HG03469 (cell line): ENCODE results near the gene SULT1A1.

Experiments used
- ATAC-seq: cut with Tn5 transposase; IDR thresholded peaks from one replicate; pipeline ENCODE4 v1.9.1; 2021; ENCODE audit warnings: mild to moderate bottlenecking, moderate library complexity, moderate number of reproducible peaks; ENCODE audit not compliant: unreplicated experiment

The SULT1A1 gene

GRCh38 chr16:28562199-28562598 is 47.6 kb downstream of the SULT1A1 start:
- no peak for ATAC-seq

DNA sequence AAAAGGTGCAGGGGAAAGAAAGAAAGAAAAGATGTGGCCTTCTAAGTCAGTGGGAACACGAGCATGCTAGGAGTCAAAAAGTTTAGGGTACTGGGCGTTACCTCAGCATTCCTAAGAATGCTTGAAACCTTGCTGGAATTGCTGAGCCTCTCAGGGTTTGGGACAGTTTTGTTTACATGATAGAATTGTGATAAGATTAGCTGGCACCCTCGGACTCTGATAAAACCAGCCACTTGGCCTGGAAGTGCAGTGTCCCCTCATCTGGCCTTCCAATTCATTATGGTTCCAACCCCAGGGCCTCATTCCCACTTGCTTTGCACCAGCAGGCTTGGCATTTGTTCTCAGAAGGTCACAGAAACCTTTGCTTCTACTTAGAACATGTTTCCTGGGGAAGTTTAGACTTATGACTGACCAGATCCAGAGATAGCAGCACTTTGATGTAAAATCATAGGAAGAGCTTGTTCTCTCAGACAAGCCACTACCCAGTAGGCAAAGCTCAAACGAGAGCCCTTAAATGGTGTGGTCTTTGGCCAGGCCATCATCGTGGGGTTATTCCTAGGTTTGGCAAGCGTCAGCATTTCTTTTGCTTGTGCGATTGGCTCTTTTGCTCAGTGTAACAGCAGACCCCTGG is 48.2 kb downstream of the SULT1A1 start:
- no peak for ATAC-seq

DNA sequence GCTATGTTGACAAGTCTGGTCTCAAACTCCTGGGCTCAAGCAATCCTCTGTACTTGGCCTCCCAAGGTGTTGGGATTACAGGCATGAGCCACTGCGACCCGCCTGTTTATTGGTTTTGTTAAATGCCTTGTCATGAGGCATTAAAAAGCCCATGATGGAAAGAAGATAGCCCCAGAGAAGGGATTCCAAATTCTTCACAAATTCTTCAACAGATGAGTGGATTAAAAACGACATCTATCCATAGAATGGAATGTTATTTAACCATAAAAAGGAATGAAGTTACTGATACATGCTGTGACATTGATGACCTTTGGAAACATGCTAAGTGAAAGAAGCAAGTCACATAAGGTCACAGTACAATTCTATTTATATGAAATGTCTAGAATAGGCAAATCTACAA is 51.4 kb downstream of the SULT1A1 start:
- ATAC-seq = no peak

DNA sequence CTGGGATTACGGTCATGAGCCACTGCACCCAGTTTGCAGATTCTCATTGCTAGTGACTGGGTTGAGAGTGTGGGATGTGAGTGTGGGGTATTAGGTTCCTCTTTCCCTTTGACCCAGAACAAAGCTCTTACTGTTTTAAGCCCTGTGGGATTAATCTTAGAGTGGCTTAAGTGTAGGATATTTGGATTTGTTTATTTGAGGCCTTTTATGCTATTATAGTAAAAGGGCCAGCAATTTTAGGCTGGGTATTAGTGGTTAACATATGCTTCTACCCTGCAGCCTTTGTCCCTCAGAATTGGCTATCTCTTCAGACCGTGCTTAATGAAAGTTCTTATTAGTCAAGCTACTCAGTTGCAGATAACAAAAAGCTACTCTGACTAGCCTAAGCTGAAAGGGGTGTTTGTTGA is 52.9 kb downstream of the SULT1A1 start:
- no peak for ATAC-seq

GRCh38 chr16:28555561-28555960 is 54.3 kb downstream of the SULT1A1 start:
- no peak for ATAC-seq
